Neural progenitor cell (in vitro differentiated cells): ENCODE data around the gene EIF2A. TPM values are rescaled to one million over a fixed set of nuclear protein-coding genes. Genes with fewer than 3 reads are reported as not detected.

ENCODE experiments used
- DNase-seq: peaks from one replicate; pipeline ENCODE4 v3.0.0-alpha.2; 2016; ENCODE audit warnings: low spot score
- H2AFZ ChIP-seq: fragments of 200-600 bp; sonication (generic); replicated peaks from 2 replicates; pipeline ENCODE4 v1.6.1; 2016; ENCODE audit warnings: antibody characterized with exemption
- H3F3A ChIP-seq: fragments of 200-600 bp; sonication (generic); 2 replicates; pipeline ENCODE4 v1.6.1; 2016; ENCODE audit warnings: antibody characterized with exemption, low read depth
- H3K27ac ChIP-seq: fragments of 200-600 bp; sonication (generic); 2 replicates; pipeline ENCODE4 v1.5.1; 2016; ENCODE audit warnings: mild to moderate bottlenecking
- H3K27me3 ChIP-seq: fragments of 200-600 bp; sonication (generic); 2 replicates; pipeline ENCODE4 v1.6.1; 2016; ENCODE audit warnings: mild to moderate bottlenecking, moderate library complexity
- H3K36me3 ChIP-seq: fragments of 200-600 bp; sonication (generic); 2 replicates; pipeline ENCODE4 v1.5.1; 2016
- H3K4me1 ChIP-seq: fragments of 200-600 bp; sonication (generic); 2 replicates; pipeline ENCODE4 v1.6.1; 2016; ENCODE audit warnings: mixed run types
- H3K4me2 ChIP-seq: fragments of 200-600 bp; sonication (generic); 2 replicates; pipeline ENCODE4 v1.6.1; 2016
- H3K4me3 ChIP-seq: fragments of 200-600 bp; sonication (generic); 2 replicates; pipeline ENCODE4 v1.5.1; 2016
- H3K79me2 ChIP-seq: fragments of 200-600 bp; sonication (generic); 2 replicates; pipeline ENCODE4 v1.6.1; 2016; ENCODE audit warnings: low read depth
- H3K9ac ChIP-seq: fragments of 200-600 bp; sonication (generic); 2 replicates; pipeline ENCODE4 v1.6.1; 2016
- H3K9me3 ChIP-seq: fragments of 200-600 bp; sonication (generic); 2 replicates; pipeline ENCODE4 v1.5.1; 2016; ENCODE audit warnings: low read depth
- H4K20me1 ChIP-seq: fragments of 200-600 bp; sonication (generic); 2 replicates; pipeline ENCODE4 v1.6.1; 2016; ENCODE audit warnings: low read depth
- H3K27ac Mint-ChIP-seq: 3 replicates; pipeline ENCODE4 v1.8.0; 2021; ENCODE audit warnings: mixed read lengths
- H3K27me3 Mint-ChIP-seq: 2 replicates; pipeline ENCODE4 v1.8.0; 2022; ENCODE audit warnings: low read depth, mild to moderate bottlenecking, inconsistent platforms, moderate library complexity, mixed read lengths; ENCODE audit not compliant: insufficient read depth
- H3K36me3 Mint-ChIP-seq: 3 replicates; pipeline ENCODE4 v1.8.0; 2021; ENCODE audit warnings: mixed read lengths
- H3K4me1 Mint-ChIP-seq: 3 replicates; pipeline ENCODE4 v1.8.0; 2021; ENCODE audit warnings: mixed read lengths
- H3K4me3 Mint-ChIP-seq: 3 replicates; pipeline ENCODE4 v1.8.0; 2021; ENCODE audit warnings: mild to moderate bottlenecking, moderate library complexity, mixed read lengths
- H3K9me3 Mint-ChIP-seq: 3 replicates; pipeline ENCODE4 v1.8.0; 2020; ENCODE audit warnings: mixed read lengths
- CTCF ChIP-seq: fragments of 200-600 bp; sonication (generic); IDR thresholded peaks from 2 replicates; pipeline ENCODE4 v1.5.1; 2017; ENCODE audit warnings: antibody characterized with exemption, mild to moderate bottlenecking
- EZH2 ChIP-seq: fragments of 200-600 bp; sonication (generic); IDR thresholded peaks from 2 replicates; pipeline ENCODE4 v1.6.1; 2017; ENCODE audit warnings: antibody characterized with exemption, mild to moderate bottlenecking, moderate library complexity
- EZH2phosphoT487 ChIP-seq: fragments of 200-600 bp; sonication (generic); IDR thresholded peaks from 2 replicates; pipeline ENCODE4 v1.6.1; 2017; ENCODE audit warnings: antibody characterized with exemption
- total RNA-seq: library from RNA; depleted of rRNA; stranded (reverse); fragments of >200 nt; gene quantifications from 2 replicates; pipeline ENCODE4 v1.2.3, GENCODE V29; 2015; ENCODE audit warnings: low replicate concordance

EIF2A gene
- total RNA-seq, 1 donor from 2014 or later, result 135 TPM

DNA sequence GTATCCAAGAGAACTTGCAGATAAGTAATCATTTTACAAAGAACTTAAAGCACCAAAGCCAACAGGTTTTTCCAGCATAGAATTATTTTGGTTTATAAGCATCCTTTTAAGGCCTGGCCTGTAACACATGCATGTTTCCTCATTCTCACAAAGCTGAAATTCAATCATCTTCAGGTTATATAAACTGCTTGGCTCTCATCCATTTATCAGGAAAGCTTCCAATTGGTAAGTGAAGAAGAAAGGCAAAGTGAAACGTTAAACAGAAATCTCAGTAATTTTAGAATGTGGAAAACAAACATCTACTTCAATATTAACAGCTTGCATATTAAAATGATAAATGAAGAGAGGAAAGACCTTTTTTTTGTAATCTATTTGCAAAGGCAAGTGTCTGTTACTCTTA lies 1.9 kb upstream of the EIF2A start:
- H3K27ac ChIP-seq, result no peak overlapping the region
- H3K4me1 Mint-ChIP-seq, result peaks cover 20% of the 10 kb centered on the region
- peaks cover 68% of the 10 kb centered on the region for H3K79me2 ChIP-seq
- H3K9me3 ChIP-seq, result no peaks in the 10 kb centered on the region
- no peak for TF ChIP-seq EZH2phosphoT487
- no peak for TF ChIP-seq EZH2
- TF ChIP-seq CTCF, result no peak
- no peak for DNase-seq
- H3K36me3 Mint-ChIP-seq, result peaks cover 4% of the 10 kb centered on the region
- H3K9ac ChIP-seq, result peak overlapping the region; percentile 95
- peaks cover 17% of the 10 kb centered on the region for H3K4me1 ChIP-seq
- H3K27me3 Mint-ChIP-seq, result peaks cover 4% of the 10 kb centered on the region
- H3K27ac Mint-ChIP-seq, result no peak overlapping the region
- peak overlapping the region; percentile 86 for H3K4me2 ChIP-seq
- peaks cover 9% of the 10 kb centered on the region for H3F3A ChIP-seq
- H3K4me3 Mint-ChIP-seq, result peak overlapping the region; percentile 93
- peaks cover 8% of the 10 kb centered on the region for H3K36me3 ChIP-seq
- peaks cover 21% of the 10 kb centered on the region for H4K20me1 ChIP-seq
- no peak overlapping the region for H2AFZ ChIP-seq
- H3K4me3 ChIP-seq, result peak overlapping the region; percentile 98
- no peaks in the 10 kb centered on the region for H3K9me3 Mint-ChIP-seq
- H3K27me3 ChIP-seq, result no peaks in the 10 kb centered on the region

- peak overlapping the region; percentile 86 for H3K4me2 ChIP-seq
- Mint-ChIP-seq H3K4me3 (peak overlapping the region; percentile 93), H3K9me3 (no peaks in the 10 kb centered on the region), H3K36me3 (peaks cover 4% of the 10 kb centered on the region), H3K4me1 (peaks cover 20% of the 10 kb centered on the region), H3K27me3 (peaks cover 4% of the 10 kb centered on the region), H3K27ac (peak overlapping the region; percentile 84)
- H3K27me3 ChIP-seq, result no peaks in the 10 kb centered on the region
- peaks cover 17% of the 10 kb centered on the region for H3K4me1 ChIP-seq
- H3F3A ChIP-seq, result peaks cover 9% of the 10 kb centered on the region
- H3K9ac ChIP-seq, result peak overlapping the region; percentile 95
- peak; percentile 11 for DNase-seq
- peak overlapping the region; percentile 71 for H2AFZ ChIP-seq
- H3K9me3 ChIP-seq, result no peaks in the 10 kb centered on the region
- peaks cover 77% of the 10 kb centered on the region for H3K79me2 ChIP-seq
- peak overlapping the region; percentile 98 for H3K27ac ChIP-seq
- TF ChIP-seq EZH2phosphoT487, result no peak
- TF ChIP-seq EZH2, result no peak
- TF ChIP-seq CTCF, result no peak
- H4K20me1 ChIP-seq, result peaks cover 21% of the 10 kb centered on the region
- H3K36me3 ChIP-seq, result peaks cover 8% of the 10 kb centered on the region
- peak overlapping the region; percentile 98 for H3K4me3 ChIP-seq
Measured at GRCh38 chr3:150545419-150546225, 965 bp upstream of the EIF2A start.

DNA sequence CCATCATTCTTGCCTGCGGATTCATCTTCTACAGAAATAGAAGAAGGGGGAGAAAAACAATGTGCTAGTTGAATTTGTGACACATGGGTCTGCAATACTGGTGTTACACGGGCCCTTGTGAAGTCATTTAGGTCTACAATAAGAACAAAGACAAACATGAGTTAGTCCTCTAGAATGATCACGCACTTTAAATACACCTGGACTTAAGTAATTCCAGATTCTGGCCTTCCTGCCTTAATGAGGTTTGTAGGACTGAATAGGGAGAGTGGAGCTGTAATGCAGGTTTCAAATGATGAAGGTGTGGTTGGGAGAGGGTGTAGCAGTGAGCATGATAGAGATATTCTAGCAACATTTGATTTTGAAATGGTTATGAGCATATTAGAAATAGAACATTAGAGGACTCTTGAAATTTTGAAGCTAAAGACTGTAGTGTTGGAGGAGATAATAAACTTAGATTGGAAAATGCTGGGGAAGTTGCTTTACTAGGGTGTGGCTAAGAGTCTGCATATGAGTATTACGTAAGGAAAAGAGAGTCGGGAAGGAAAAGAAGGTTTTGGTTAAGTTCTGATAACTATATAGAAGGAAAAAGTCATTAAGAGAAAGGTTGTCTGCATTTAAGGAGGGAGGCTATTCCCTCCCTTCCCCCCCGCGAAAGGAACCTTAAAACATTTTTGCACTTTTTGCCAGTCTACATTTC lies 606 bp downstream of the EIF2A start:
- peaks cover 3% of the 10 kb centered on the region for H3K36me3 Mint-ChIP-seq
- Histone ChIP-seq H2AFZ (peak overlapping the region; percentile 93), H4K20me1 (peaks cover 21% of the 10 kb centered on the region), H3F3A (peaks cover 9% of the 10 kb centered on the region), H3K27me3 (no peaks in the 10 kb centered on the region), H3K9me3 (no peaks in the 10 kb centered on the region), H3K4me1 (peaks cover 17% of the 10 kb centered on the region), H3K4me2 (peak overlapping the region; percentile 96), H3K36me3 (peaks cover 6% of the 10 kb centered on the region), H3K4me3 (peak overlapping the region; percentile 98), H3K79me2 (peaks cover 86% of the 10 kb centered on the region), H3K9ac (peak overlapping the region; percentile 83), H3K27ac (peak overlapping the region; percentile 81)
- H3K4me1 Mint-ChIP-seq, result peaks cover 20% of the 10 kb centered on the region
- no peak for TF ChIP-seq EZH2phosphoT487
- no peak for TF ChIP-seq CTCF
- no peak for TF ChIP-seq EZH2
- peaks cover 4% of the 10 kb centered on the region for H3K27me3 Mint-ChIP-seq
- no peaks in the 10 kb centered on the region for H3K9me3 Mint-ChIP-seq
- peak overlapping the region; percentile 93 for H3K4me3 Mint-ChIP-seq
- peak overlapping the region; percentile 78 for H3K27ac Mint-ChIP-seq
- no peak for DNase-seq
